GM21447 (cell line): ENCODE measurements around the gene GMPS.
"Not testable (repeated sequence)": the region's sequence is repeated elsewhere in the genome, so short reads cannot be mapped to it uniquely, and the experiment has no call there.

Experiments
- ATAC-seq: cut with Tn5 transposase; IDR thresholded peaks from one replicate; pipeline ENCODE4 v1.9.1; 2021; ENCODE audit not compliant: unreplicated experiment

The GMPS gene

DNA sequence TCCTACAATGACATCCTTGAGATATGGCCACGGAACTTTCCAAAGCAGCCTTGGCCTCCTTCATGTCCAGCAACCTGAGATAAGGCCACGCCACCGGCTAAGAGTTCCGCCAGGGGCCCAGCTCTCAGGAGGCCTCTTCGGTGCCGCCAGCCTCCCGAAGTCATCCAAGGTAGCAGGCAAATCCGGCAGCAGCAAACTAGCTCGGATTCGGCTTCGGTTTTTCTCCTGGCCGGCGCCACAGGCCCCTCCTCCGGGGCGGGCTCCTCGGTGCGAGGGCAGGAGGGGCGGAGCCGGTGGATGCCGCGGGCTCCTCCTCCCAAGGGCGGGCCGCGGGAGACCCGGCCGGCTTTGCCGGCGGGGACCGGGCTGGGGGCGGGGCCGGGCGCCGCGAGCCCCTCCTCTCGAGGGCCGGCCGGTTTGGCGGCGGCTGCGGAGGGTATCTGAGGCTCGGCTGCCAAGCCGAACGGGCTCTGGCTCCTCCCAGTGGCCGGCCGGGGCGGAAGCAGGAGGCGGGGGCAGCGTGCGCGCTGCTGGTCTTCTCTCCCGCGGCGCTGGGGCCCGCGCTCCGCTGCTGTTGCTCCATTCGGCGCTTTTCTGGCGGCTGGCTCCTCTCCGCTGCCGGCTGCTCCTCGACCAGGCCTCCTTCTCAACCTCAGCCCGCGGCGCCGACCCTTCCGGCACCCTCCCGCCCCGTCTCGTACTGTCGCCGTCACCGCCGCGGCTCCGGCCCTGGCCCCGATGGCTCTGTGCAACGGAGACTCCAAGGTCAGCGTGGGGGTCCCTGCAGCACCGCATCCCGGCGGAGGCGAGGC, at the start of gene GMPS:
Gene GMPS (plus strand): TSS at position 518 of the 812 bp plus-strand sequence. CDS start 221 bp downstream, at position 739.
- peak; percentile 87 for ATAC-seq

DNA sequence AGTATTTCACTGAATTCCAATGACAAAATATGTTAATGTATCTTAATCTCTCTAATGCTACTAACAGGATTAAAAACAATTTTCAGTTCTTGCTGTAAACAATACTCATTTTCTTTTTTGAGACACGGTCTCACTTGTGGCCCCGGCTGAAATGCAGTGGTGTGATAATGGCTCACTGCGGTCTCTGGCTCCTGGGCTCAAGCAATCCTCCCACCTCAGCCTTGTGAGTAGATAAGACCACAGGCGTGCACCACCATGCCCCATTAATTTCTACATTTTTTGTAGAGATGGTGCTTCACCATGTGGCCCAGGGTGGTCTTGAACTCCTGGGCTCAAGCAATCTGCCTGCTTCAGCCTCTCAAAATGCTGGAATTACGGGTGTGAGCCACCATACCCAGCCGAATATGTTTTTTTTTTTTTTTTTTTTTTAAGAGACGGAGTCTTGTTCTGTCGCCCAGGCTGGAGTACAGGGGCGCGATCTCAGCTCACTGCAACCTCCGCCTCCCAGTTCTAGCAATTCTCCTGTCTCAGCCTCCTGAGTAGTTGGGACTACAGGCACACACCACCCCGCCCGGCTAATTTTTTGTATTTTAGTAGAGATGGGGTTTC, 41.9 kb upstream of the GMPS start:
- ATAC-seq: not testable (repeated sequence)

DNA sequence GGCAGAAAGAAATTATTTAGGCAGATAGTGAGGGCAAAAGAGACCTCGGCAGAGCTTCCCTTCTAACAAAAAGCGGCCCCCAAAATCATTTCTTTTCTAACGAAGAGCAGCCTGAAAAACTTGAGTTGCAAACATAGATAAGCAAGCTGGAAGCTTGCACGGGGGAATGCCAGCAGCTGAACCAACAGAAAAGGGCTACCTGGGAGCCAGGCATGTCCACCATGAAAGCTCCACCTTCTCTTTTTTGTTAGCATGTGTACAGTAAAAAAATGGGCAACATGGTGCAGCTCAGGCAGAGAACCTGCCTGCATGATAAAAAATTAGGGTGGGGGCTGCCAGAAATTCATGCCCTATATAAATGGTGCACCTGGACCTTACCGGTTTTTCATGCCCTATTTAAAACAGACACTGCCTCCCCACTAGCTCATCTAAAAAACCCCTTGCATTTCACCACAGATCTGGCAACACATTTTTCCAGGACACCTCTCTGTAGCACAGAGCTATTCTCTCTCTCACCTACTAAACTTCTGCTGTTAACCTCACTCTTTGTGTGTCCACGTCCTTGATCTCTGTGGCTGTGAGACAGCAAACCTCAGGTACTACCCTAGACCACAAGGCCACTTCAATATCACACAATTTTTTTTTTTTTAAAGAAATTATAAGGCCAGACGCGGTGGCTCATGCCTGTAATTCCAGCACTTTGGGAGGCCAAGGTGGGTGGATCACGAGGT, 34.9 kb upstream of the GMPS start:
- ATAC-seq: no peak

DNA sequence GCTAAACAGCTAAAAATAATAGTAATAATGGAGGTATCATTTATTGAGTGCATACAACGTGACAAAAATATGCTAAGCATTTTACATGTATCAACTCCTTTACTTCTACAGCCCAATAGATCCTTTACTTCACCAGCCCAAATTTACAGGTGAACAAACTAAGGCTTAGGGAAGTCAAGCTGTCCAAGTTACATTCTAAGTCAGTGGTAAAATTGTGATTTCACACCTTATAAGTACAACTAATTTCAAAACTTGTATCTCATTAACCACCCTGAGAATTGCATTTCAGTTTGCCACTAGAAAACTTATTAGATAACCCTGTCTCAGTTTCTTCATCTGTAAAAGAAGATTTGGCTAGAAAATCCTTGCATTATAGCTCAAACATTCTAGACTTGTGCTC, 26.9 kb upstream of the GMPS start:
- ATAC-seq: no peak

DNA sequence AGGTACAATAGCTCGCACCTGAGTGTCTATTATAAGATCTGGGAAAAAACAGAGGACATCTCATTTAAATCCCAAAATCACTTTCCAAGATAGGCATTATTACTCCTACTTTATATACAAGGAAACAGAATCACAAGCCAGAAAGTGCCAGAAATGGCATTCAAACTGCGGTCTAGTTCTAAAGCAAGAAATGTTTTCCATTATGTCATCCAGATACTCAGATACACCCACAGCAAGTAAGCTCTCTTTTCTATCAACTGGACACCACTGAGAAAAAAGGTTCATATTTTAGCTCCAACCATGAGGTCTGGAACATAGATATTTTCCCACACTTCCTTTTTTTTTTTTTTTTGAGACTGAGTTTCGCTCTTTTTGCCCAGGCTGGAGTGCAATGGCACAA, 24.3 kb upstream of the GMPS start:
- no peak for ATAC-seq

DNA sequence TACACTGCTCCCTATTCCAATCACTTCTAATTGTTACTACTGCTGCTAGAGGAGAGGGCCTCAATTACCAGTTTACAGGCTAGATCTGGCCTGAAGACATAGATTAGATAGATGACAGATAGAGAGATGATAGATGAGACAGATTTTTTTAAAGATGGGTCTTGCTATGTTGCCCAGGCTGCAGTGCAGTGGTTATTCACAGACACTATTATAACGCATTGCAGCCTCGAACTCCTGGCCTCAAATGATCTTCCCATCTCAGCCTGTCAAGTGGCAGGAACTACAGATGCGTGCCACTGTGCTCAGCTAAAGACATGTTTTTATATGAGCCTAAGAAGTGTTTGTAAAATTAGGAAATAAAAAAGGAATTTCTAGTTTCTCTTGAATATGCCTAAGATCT, 22.5 kb upstream of the GMPS start:
- no peak for ATAC-seq

DNA sequence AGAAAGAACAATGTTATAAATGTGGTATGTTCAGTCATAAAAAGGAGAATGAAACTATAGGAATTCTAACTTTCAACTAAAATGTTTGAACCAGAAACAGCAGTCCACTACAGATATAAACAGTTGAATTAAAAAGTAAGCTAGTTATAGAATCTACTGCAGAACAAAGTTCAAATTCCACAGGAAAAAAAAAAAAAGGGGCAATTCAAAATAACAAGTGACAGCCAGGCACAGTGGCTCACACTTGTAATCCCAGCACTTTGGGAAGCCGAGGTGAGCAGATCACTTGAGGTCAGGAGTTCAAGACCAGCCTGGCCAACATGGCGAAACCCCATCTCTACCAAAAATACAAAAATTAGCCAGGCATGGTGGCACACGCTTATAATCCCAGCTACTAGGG, 21.0 kb upstream of the GMPS start:
- not testable (repeated sequence) for ATAC-seq

DNA sequence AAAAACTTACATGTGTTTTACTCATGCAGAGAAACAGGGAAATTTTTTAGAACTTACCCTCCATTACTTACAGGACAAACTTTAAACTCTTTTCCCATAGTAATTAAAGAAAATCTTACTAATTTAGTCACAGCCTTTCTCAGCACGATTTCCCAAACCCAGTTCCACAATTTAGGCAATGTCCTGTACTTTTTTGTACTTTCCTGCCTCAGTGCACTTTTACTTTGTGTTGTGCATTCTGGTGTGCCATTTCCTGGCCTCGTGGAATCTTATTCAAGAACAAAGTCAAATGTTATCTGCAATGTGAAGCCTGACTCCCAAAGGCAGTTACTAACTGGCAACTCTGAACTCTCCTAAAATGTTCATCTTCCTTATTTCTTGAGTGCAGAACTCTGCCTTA, 18.1 kb upstream of the GMPS start:
- no peak for ATAC-seq

DNA sequence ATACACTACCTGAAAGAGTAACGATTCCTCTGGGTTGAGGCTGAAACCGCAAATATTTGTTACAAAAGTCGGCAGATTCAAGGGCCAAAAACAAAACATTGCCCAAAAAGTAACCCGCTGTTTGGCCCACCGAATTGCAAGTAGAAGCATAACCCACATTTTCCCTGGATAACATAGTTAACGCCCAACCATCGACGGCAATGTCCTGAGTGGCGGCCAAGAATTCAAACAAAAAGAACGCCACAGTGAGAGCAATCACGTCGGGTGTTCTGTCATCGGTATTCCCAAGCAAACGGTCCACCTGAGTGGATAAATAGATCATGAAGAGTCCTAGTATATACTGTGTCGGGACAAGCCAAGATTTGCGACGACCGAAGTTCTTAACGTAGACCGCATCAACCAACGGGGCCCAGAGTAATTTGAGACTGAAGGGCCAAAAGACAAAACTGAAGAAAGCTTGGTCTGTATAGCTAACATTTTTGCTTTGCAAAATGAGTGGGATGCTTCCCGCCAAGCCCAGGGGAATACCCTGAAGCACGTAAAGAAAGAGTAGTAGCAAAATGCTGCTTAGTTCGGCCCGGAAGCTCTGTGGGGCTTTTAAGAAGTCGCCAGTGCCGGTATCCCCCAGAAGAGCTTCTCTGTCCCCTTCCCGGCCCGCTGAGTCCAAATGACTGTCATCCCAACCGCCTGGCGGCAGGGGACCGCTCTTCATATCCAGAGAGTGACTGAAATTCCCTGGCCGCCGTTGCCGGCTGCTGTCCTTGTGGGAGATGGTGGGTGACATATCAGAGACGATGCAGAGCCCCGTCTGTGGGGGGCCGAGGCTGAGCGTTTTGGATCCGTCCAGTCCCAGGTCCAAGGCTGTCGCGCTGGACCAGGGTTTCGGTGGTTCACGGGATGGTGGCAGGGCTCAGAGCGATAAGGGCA, 17.0 kb upstream of the GMPS start:
- ATAC-seq: peak; percentile 21

DNA sequence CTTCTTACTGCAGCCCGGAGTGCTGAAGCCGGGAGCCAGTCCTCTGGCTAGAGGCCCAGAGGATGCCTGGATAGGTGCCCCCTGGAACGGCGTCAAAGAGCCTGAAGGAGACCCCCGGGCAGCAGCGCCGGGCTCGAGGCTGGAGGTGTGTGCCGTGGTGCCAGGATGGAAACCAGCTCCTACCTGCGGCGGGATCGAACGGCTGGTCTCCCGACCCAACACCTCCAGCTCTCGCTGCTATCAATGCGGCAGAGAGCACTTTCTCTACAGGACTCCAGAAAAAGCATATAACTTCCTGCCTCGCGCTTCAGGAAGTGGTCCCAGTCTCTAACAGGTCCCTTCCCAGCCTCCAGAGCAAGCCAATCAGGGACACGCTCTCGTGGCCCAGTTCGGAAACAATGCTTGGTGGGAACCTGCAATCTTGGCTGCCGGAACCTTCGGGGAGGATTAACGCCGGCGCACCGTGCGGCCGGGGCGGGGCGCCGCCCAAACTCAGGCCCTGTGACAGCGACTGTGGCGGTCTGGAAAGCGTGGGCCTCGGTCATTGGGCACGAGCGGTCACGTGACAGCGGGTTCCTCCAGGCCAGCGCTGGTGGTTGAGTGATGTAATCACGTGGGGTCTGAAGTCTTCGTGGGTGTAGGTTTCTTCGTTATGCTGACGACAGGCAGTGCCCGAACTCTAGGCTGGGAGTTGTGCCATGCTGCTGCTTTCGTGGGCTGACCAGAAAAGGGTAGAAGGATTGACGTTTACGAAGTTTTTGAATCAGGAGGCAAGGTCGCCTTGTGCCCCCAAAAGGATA, 16.1 kb upstream of the GMPS start, which contains the start of gene SLC33A1:
Gene SLC33A1 (minus strand): TSS at position 287 of the 800 bp plus-strand sequence. CDS start 430 bp downstream, outside the sequence.
- peak; percentile 92 for ATAC-seq

DNA sequence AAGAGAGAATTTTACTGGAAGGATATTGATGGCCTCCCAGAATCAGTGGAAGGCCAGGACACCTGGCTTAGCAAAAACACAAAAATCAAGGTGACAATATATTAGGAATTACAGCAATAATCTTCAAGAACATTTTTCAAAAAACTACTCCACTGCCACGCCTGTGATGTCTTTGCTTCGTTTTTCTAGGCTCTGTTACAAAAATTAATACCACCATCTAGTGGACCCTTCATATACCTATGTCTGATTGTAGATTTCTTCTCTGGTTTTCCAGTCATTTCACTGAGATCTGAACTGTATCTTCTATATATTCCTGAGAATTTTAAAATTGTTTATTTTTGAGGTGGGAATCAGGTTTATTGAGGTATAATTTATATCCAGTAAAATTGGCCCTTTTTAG, 10.6 kb upstream of the GMPS start:
- no peak for ATAC-seq

DNA sequence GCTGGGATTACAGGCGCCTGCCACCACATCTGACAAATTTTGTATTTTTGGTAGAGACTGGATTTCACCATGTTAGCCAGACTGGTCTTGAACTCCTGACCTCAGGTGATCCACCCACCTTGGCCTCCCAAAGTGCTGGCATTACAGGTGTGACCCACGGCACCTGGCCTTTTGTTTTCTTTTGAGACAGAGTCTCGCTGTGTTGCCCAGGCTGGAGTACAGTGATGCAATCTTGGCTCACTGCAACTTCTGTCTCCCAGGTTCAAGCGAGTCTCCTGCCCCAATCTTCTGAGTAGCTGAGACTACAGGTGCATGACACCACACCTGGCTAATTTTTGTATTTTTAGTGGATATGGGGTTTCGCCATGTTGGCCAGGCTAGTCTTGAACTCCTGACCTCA, 10.0 kb upstream of the GMPS start:
- ATAC-seq: not testable (repeated sequence)

DNA sequence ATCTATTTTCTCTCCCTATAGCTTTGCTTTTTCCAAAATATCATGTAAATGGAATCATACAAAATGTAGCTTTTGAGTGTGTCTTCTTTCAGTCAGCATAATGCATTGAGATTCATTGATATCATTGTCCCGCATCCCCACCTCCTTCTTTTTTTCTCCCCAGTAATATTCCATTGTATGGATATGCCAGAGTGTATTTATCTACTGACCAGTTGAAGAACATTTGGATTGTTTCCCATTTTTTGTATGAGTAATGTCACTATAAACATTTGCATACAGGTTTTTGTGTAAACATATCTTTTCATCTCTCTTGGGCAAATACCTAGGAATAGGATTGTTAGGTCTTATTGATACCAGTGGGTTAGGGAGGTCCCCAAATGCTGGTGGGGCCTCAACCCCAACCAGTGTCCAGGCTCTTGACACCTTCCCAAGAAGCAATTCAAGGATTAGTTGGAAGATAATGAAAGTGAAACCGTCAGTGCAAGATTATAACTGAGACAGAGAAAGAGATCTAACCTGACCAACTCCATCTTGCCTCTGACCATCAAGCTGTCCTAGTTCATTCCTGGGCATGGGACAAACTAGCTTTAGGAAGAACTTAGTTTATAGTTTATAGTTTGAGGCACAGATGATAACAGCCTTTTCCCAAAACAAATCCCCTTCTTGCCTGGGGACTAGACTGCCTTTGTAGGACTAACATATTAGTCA, 8.8 kb upstream of the GMPS start:
- ATAC-seq: no peak

DNA sequence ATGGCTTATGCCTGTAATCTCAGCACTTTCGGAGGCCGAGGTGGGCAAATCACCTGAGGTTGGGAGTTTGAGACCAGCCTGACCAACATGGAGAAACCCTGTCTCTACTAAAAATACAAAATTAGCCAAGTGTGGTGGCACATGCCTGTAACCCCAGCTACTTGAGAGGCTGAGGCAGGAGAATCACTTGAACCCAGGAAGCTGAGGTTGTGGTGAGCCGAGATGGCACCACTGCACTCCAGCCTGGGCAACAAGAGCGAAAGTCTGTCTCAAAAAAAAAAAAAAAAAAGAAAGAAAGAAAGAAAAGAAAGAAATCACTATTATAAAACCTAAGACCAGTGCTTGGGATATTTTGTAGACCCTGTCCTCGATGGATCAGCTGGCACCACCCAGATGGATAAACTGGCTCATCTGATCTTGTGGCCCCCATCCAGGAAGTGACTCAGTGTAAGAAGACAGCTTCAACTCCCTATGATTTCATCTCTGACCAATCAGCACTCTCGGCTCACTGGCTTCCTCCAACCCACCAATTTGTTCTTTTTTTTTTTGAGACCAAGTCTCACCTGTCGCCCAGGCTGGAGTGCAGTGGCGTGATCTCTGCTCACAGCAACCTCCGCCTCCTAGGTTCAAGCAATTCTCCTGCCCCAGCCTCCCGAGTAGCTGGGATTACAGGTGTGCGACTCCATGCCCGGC, 8.0 kb upstream of the GMPS start:
- ATAC-seq: not testable (repeated sequence)

DNA sequence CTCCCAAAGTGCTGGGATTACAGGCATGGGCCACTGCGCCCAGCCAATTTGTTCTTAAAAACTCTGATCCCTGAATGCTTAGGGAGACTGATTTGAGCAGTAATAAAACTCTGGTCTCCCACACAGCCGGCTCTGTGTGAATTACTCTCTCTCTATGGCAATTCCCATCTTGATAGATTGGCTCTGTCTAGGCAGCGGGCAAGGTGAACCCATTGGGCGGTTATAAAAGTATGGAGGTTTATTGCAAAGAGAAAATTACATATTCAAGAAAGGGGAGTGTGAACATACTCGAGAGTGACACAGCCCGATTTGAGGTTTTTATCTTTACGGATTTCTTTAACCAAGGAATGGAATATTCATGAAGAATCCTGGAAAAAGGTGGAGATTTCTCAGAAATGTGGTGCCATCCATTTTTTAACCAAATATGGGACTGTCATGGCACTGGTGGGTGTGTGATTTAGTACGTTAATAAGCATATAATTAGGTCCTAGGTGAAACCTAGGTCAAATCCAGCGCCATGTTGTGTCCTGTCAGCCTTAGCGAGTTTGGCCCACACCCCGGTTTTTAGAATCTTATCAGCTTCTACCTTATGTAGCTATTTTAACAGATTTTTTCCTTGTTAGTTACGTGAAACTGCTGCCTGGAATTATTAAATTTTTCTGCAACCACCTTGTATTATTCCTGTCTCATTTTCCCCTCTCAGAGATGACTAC, 7.2 kb upstream of the GMPS start:
- no peak for ATAC-seq

DNA sequence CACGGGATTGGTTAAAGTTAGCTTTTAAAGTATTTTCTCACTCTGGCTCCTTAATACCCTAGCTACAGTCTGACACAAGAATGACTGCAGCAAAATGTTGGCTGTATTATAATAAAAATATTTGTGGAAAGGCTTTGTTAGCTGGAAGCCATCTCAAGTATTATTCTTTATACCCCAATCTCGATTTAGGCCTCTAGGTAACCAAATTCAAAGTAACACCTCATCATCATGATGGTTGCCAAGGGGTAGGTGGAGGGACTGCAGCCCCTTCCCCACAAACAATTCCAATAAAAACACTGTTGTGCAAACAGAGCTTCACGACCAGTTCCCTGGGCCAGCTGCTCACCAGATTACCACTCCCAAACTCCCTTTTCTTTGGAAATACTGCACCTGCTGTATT, 759 bp upstream of the GMPS start:
- no peak for ATAC-seq

DNA sequence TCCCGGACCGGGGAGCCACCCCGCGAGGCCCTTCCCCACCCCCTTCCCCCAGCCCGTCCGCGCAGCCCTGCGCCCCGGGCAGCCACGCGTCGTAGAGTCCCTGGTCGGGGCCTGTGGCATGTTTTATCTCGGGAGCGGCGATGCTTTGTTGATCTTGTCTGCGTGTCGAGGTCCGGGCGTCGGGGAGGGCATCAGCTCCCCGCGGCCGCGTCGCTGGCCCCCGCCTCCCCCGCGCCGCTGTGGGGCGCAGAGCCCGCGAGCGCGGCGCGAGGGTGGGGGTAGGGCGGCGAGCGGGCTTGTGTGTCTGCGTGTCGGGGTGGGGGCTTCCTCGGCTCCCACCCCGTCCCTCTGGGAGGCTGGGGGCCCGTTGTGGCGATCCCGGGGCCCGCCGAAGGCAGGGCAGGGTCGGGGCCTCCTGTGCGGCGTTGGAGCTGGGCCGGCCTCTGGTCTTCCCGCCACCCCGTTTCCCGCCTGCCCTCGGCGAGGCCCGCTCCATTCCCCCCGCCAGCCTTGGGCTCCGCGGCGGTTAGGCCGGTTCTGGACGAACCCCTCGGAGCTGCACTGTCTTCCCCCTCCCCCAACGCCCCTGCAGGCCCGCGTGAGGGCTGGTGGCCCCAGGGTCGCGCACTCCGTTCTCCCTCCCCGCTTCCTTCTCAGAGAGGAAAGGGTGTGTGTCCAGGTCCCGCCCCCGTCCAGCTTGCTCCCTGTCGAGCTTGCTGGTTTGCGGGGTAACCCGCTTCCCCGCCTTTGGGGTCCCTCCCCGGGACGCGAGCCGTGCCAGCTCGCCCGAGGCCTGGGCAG, 695 bp downstream of the GMPS start:
- ATAC-seq: peak; percentile 32
